Activated naive CD8-positive, alpha-beta T cell treated with anti-CD3 and anti-CD28 coated beads for 36 hours (primary cell): ENCODE results near the gene SGK2. TPM values are rescaled to one million over a fixed set of nuclear protein-coding genes. Genes with fewer than 3 reads are reported as not detected.

Source experiments
- DNase-seq: peaks from one replicate; pipeline ENCODE4 v3.0.0; 2021
- H3K27ac Mint-ChIP-seq: one replicate; pipeline ENCODE4 v1.8.0; 2022; ENCODE audit warnings: mild to moderate bottlenecking, moderate library complexity, mixed read lengths
- H3K27me3 Mint-ChIP-seq: one replicate; pipeline ENCODE4 v1.8.0; 2022; ENCODE audit warnings: mild to moderate bottlenecking, mixed read lengths
- H3K36me3 Mint-ChIP-seq: one replicate; pipeline ENCODE4 v1.8.0; 2021; ENCODE audit warnings: mild to moderate bottlenecking, mixed read lengths
- H3K4me1 Mint-ChIP-seq: one replicate; pipeline ENCODE4 v1.8.0; 2021; ENCODE audit warnings: mixed read lengths
- H3K4me3 Mint-ChIP-seq: one replicate; pipeline ENCODE4 v1.8.0; 2022; ENCODE audit warnings: mild to moderate bottlenecking, moderate library complexity, mixed read lengths
- H3K9me3 Mint-ChIP-seq: one replicate; pipeline ENCODE4 v1.8.0; 2022; ENCODE audit warnings: mixed read lengths
- total RNA-seq, 2 experiments: library from RNA; stranded (reverse); gene quantifications; one replicate each; pipeline ENCODE4 v1.2.3, GENCODE V29; 2021

The SGK2 gene
- under 1 TPM in 1 of 2 experiments, not detected in 1; 0.18 TPM for total RNA-seq

- no peaks in the 10 kb centered on the region for H3K9me3 Mint-ChIP-seq
- no peak within 1 kb of the TSS for H3K4me3 Mint-ChIP-seq
- no peaks in the 10 kb centered on the region for H3K4me1 Mint-ChIP-seq
- no peak within 1 kb of the TSS for H3K27ac Mint-ChIP-seq
- DNase-seq: no peak
- H3K27me3 Mint-ChIP-seq: no peaks in the 10 kb centered on the region
- H3K36me3 Mint-ChIP-seq: no peaks in the 10 kb centered on the region
Observed at GRCh38 chr20:43558412-43559146, at the start of gene SGK2. TSS of gene SGK2 (plus strand) at chr20:43559027. CDS start at chr20:43566496, 7,469 bp downstream.

GRCh38 chr20:43511879-43512278, 46.9 kb upstream of the SGK2 start:
- no peak overlapping the region for H3K4me3 Mint-ChIP-seq
- H3K4me1 Mint-ChIP-seq: peaks cover 6% of the 10 kb centered on the region

GRCh38 chr20:43513372-43513930, 45.4 kb upstream of the SGK2 start:
- no peak for DNase-seq
- no peak overlapping the region for H3K27ac Mint-ChIP-seq
- peaks cover 21% of the 10 kb centered on the region for H3K27me3 Mint-ChIP-seq
- H3K4me1 Mint-ChIP-seq: peaks cover 6% of the 10 kb centered on the region
- H3K9me3 Mint-ChIP-seq: no peaks in the 10 kb centered on the region
- peak overlapping the region; percentile 88 for H3K4me3 Mint-ChIP-seq
- H3K36me3 Mint-ChIP-seq: peaks cover 4% of the 10 kb centered on the region

More at GRCh38 chr20:43511879-43512278, 46.9 kb upstream of the SGK2 start:
- DNase-seq: no peak
- Mint-ChIP-seq H3K27me3 (peaks cover 28% of the 10 kb centered on the region), H3K27ac (no peak overlapping the region), H3K36me3 (peaks cover 4% of the 10 kb centered on the region), H3K9me3 (no peaks in the 10 kb centered on the region)

- Mint-ChIP-seq H3K27me3 (peaks cover 14% of the 10 kb centered on the region), H3K4me1 (peaks cover 3% of the 10 kb centered on the region), H3K36me3 (peaks cover 4% of the 10 kb centered on the region), H3K4me3 (peak overlapping the region; percentile 88), H3K27ac (peak overlapping the region; percentile 92), H3K9me3 (no peaks in the 10 kb centered on the region)
- DNase-seq: peak; percentile 94
Observed at GRCh38 chr20:43513931-43514647, 44.7 kb upstream of the SGK2 start.

- H3K9me3 Mint-ChIP-seq: no peaks in the 10 kb centered on the region
- peaks cover 3% of the 10 kb centered on the region for H3K4me1 Mint-ChIP-seq
Observed at GRCh38 chr20:43514648-43514999, 44.2 kb upstream of the SGK2 start.

GRCh38 chr20:43515628-43516027, 43.2 kb upstream of the SGK2 start:
- H3K27me3 Mint-ChIP-seq: peaks cover 9% of the 10 kb centered on the region
- no peak for DNase-seq
- H3K36me3 Mint-ChIP-seq: peaks cover 7% of the 10 kb centered on the region
- H3K4me3 Mint-ChIP-seq: peak overlapping the region; percentile 88
- H3K27ac Mint-ChIP-seq: no peak overlapping the region
- H3K9me3 Mint-ChIP-seq: no peaks in the 10 kb centered on the region
- peaks cover 3% of the 10 kb centered on the region for H3K4me1 Mint-ChIP-seq

More at GRCh38 chr20:43514648-43514999, 44.2 kb upstream of the SGK2 start:
- peak overlapping the region; percentile 92 for H3K27ac Mint-ChIP-seq
- H3K27me3 Mint-ChIP-seq: peaks cover 9% of the 10 kb centered on the region
- DNase-seq: no peak
- peak overlapping the region; percentile 88 for H3K4me3 Mint-ChIP-seq
- H3K36me3 Mint-ChIP-seq: peaks cover 4% of the 10 kb centered on the region

- Mint-ChIP-seq H3K36me3 (peaks cover 7% of the 10 kb centered on the region), H3K4me3 (no peak overlapping the region), H3K27me3 (peaks cover 5% of the 10 kb centered on the region), H3K4me1 (peaks cover 3% of the 10 kb centered on the region), H3K9me3 (no peaks in the 10 kb centered on the region), H3K27ac (no peak overlapping the region)
- DNase-seq: no peak
Observed at GRCh38 chr20:43516251-43516824, 42.5 kb upstream of the SGK2 start.

- Mint-ChIP-seq H3K27me3 (no peaks in the 10 kb centered on the region), H3K4me3 (no peak overlapping the region), H3K4me1 (peaks cover 3% of the 10 kb centered on the region), H3K36me3 (peaks cover 2% of the 10 kb centered on the region), H3K27ac (no peak overlapping the region), H3K9me3 (no peaks in the 10 kb centered on the region)
- no peak for DNase-seq
Observed at GRCh38 chr20:43520074-43520630, 38.7 kb upstream of the SGK2 start.

GRCh38 chr20:43525021-43525420, 33.8 kb upstream of the SGK2 start:
- H3K4me3 Mint-ChIP-seq: no peak overlapping the region
- H3K27ac Mint-ChIP-seq: no peak overlapping the region
- no peaks in the 10 kb centered on the region for H3K4me1 Mint-ChIP-seq
- DNase-seq: no peak
- peaks cover 6% of the 10 kb centered on the region for H3K36me3 Mint-ChIP-seq
- H3K27me3 Mint-ChIP-seq: no peaks in the 10 kb centered on the region
- H3K9me3 Mint-ChIP-seq: no peaks in the 10 kb centered on the region

GRCh38 chr20:43528258-43528875, 30.5 kb upstream of the SGK2 start:
- H3K9me3 Mint-ChIP-seq: no peaks in the 10 kb centered on the region

GRCh38 chr20:43529051-43529450, 29.8 kb upstream of the SGK2 start:
- no peaks in the 10 kb centered on the region for H3K27me3 Mint-ChIP-seq
- no peak overlapping the region for H3K27ac Mint-ChIP-seq
- no peak for DNase-seq
- no peak overlapping the region for H3K4me3 Mint-ChIP-seq
- no peaks in the 10 kb centered on the region for H3K4me1 Mint-ChIP-seq
- H3K9me3 Mint-ChIP-seq: no peaks in the 10 kb centered on the region
- H3K36me3 Mint-ChIP-seq: peaks cover 4% of the 10 kb centered on the region

More at GRCh38 chr20:43528258-43528875, 30.5 kb upstream of the SGK2 start:
- peaks cover 4% of the 10 kb centered on the region for H3K36me3 Mint-ChIP-seq
- no peak overlapping the region for H3K4me3 Mint-ChIP-seq
- no peak for DNase-seq
- H3K27me3 Mint-ChIP-seq: no peaks in the 10 kb centered on the region
- H3K4me1 Mint-ChIP-seq: no peaks in the 10 kb centered on the region
- H3K27ac Mint-ChIP-seq: no peak overlapping the region

GRCh38 chr20:43529457-43530153, 29.2 kb upstream of the SGK2 start:
- DNase-seq: no peak
- peaks cover 4% of the 10 kb centered on the region for H3K36me3 Mint-ChIP-seq

GRCh38 chr20:43530321-43531090, 28.3 kb upstream of the SGK2 start:
- H3K9me3 Mint-ChIP-seq: no peaks in the 10 kb centered on the region
- no peaks in the 10 kb centered on the region for H3K4me1 Mint-ChIP-seq
- DNase-seq: no peak
- no peak overlapping the region for H3K4me3 Mint-ChIP-seq
- peaks cover 4% of the 10 kb centered on the region for H3K36me3 Mint-ChIP-seq
- no peaks in the 10 kb centered on the region for H3K27me3 Mint-ChIP-seq
- no peak overlapping the region for H3K27ac Mint-ChIP-seq

More at GRCh38 chr20:43529457-43530153, 29.2 kb upstream of the SGK2 start:
- H3K27ac Mint-ChIP-seq: no peak overlapping the region
- H3K27me3 Mint-ChIP-seq: no peaks in the 10 kb centered on the region
- H3K4me3 Mint-ChIP-seq: no peak overlapping the region
- no peaks in the 10 kb centered on the region for H3K9me3 Mint-ChIP-seq
- no peaks in the 10 kb centered on the region for H3K4me1 Mint-ChIP-seq
